ENCODE results near the gene EEF1AKMT2.

DNA sequence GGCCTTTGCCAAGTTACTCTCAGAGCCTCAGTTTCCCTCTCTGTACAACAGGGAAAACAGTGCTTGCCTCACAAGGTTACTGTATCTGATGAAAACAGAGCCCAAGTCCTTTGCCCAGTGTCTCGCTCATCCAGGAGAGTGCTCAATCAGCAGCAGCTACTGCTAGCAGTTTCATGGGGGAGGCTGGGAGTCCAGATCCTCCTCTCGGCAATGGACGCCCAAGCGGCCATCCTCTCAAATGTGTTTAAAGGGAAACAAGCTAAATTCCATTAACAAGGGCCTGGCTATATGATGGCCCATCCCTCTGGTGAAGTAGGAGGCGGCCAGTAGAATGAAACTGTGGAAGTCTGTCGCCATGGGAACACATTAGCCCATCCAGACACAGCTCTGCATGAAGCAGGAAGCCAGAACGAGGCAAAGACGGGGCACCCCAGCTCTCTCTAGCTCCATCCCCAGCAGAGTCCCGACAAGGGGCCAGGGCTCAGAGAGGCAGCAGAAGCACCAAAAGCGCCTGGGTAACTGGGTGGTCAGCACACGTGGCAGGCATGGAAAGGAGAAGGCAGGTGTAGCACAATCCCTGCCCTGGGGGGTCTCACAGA, 82.7 kb downstream of the EEF1AKMT2 start:
- TF ChIP-seq, protein P1, sequence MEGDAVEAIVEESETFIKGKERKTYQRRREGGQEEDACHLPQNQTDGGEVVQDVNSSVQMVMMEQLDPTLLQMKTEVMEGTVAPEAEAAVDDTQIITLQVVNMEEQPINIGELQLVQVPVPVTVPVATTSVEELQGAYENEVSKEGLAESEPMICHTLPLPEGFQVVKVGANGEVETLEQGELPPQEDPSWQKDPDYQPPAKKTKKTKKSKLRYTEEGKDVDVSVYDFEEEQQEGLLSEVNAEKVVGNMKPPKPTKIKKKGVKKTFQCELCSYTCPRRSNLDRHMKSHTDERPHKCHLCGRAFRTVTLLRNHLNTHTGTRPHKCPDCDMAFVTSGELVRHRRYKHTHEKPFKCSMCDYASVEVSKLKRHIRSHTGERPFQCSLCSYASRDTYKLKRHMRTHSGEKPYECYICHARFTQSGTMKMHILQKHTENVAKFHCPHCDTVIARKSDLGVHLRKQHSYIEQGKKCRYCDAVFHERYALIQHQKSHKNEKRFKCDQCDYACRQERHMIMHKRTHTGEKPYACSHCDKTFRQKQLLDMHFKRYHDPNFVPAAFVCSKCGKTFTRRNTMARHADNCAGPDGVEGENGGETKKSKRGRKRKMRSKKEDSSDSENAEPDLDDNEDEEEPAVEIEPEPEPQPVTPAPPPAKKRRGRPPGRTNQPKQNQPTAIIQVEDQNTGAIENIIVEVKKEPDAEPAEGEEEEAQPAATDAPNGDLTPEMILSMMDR (IDR thresholded peaks at IDR 0.05), result no peak
- no peak for TF ChIP-seq POLR2A (IDR thresholded peaks at IDR 0.05)
